GM21576 (cell line): ENCODE data around the gene HNRNPA1L2.
"Not testable (repeated sequence)": the region's sequence is repeated elsewhere in the genome, so short reads cannot be mapped to it uniquely, and the experiment has no call there.

Source experiments
- ATAC-seq: cut with Tn5 transposase; IDR thresholded peaks from one replicate; pipeline ENCODE4 v1.9.1; 2021; ENCODE audit warnings: mild to moderate bottlenecking, moderate library complexity; ENCODE audit not compliant: unreplicated experiment

The HNRNPA1L2 gene

GRCh38 chr13:52642131-52642530 lies at the start of gene HNRNPA1L2:
TSS of gene HNRNPA1L2 (plus strand) at chr13:52642431. CDS start at chr13:52642493, 62 bp downstream.
- no peak for ATAC-seq

GRCh38 chr13:52593175-52593574 lies 49.1 kb upstream of the HNRNPA1L2 start:
- not testable (repeated sequence) for ATAC-seq

GRCh38 chr13:52593812-52594211 lies 48.4 kb upstream of the HNRNPA1L2 start:
- not testable (repeated sequence) for ATAC-seq

GRCh38 chr13:52594295-52594694 lies 47.9 kb upstream of the HNRNPA1L2 start:
- not testable (repeated sequence) for ATAC-seq

GRCh38 chr13:52597676-52598075 lies 44.6 kb upstream of the HNRNPA1L2 start:
- ATAC-seq, result no peak

GRCh38 chr13:52599037-52599847 lies 43.0 kb upstream of the HNRNPA1L2 start:
- ATAC-seq, result peak; percentile 13

- ATAC-seq, result peak; percentile 57
Measured at GRCh38 chr13:52599848-52600603, 42.2 kb upstream of the HNRNPA1L2 start.

GRCh38 chr13:52600666-52601065 lies 41.6 kb upstream of the HNRNPA1L2 start:
- no peak for ATAC-seq

- ATAC-seq, result not testable (repeated sequence)
Measured at GRCh38 chr13:52603316-52603715, 38.9 kb upstream of the HNRNPA1L2 start.

GRCh38 chr13:52606126-52606525 lies 36.1 kb upstream of the HNRNPA1L2 start:
- ATAC-seq, result not testable (repeated sequence)

GRCh38 chr13:52606795-52607194 lies 35.4 kb upstream of the HNRNPA1L2 start:
- not testable (repeated sequence) for ATAC-seq

GRCh38 chr13:52608184-52608583 lies 34.0 kb upstream of the HNRNPA1L2 start:
- ATAC-seq, result not testable (repeated sequence)

GRCh38 chr13:52609013-52609606 lies 33.1 kb upstream of the HNRNPA1L2 start:
- peak; percentile 62 for ATAC-seq

GRCh38 chr13:52610158-52610557 lies 32.1 kb upstream of the HNRNPA1L2 start:
- ATAC-seq, result not testable (repeated sequence)

GRCh38 chr13:52615134-52615801 lies 27.0 kb upstream of the HNRNPA1L2 start:
- ATAC-seq, result no peak

GRCh38 chr13:52615812-52616211 lies 26.4 kb upstream of the HNRNPA1L2 start:
- no peak for ATAC-seq

- peak; percentile 96 for ATAC-seq
Measured at GRCh38 chr13:52617070-52618060, 24.9 kb upstream of the HNRNPA1L2 start.

- not testable (repeated sequence) for ATAC-seq
Measured at GRCh38 chr13:52631083-52631690, 11.0 kb upstream of the HNRNPA1L2 start.

GRCh38 chr13:52638666-52639328 lies 3.4 kb upstream of the HNRNPA1L2 start:
- ATAC-seq, result no peak
